Uterus (tissue), 2 donors: Measurements from ENCODE around the gene CDC42SE2.

Source experiments
- POLR2A ChIP-seq, 2 donors: fragments of 450-650 bp; IDR thresholded peaks; one replicate each; pipeline ENCODE4 v1.6.1; 2016; ENCODE audit warnings: antibody characterized with exemption in 2 of 2, mild to moderate bottlenecking in 1 of 2, moderate library complexity in 1 of 2
- TF ChIP-seq, protein P1 (sequence below), 4 experiments: fragments of 200-600 bp in 2 of 4; fragments of 450-650 bp in 2 of 4; sonication (generic) in 2 of 4; IDR thresholded peaks; one replicate each; pipeline ENCODE4 v1.5.1; 2016 to 2019; ENCODE audit warnings: antibody characterized with exemption in 4 of 4, mild to moderate bottlenecking in 2 of 4, moderate library complexity in 1 of 4

DNA sequence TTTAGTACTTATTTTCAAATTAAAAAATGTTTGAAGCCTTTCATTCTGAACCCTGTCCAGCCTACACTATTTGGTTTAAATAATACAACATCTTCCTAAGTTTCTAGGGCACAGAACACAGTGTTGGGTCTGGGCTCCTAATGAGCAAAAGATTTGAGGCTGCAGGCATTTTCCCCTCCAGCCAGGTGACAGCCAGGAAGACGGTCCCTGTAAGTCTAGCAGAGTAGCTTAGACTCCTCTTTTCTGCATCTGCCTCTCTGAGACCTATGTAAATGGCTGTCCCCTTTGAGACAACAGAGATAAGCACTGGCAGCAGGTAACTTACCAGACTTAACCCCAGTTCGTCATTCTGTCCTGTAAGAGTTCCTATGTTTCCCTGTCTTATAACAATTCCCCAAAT lies 141.8 kb downstream of the CDC42SE2 start:
- TF ChIP-seq, protein P1, sequence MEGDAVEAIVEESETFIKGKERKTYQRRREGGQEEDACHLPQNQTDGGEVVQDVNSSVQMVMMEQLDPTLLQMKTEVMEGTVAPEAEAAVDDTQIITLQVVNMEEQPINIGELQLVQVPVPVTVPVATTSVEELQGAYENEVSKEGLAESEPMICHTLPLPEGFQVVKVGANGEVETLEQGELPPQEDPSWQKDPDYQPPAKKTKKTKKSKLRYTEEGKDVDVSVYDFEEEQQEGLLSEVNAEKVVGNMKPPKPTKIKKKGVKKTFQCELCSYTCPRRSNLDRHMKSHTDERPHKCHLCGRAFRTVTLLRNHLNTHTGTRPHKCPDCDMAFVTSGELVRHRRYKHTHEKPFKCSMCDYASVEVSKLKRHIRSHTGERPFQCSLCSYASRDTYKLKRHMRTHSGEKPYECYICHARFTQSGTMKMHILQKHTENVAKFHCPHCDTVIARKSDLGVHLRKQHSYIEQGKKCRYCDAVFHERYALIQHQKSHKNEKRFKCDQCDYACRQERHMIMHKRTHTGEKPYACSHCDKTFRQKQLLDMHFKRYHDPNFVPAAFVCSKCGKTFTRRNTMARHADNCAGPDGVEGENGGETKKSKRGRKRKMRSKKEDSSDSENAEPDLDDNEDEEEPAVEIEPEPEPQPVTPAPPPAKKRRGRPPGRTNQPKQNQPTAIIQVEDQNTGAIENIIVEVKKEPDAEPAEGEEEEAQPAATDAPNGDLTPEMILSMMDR (IDR thresholded peaks at IDR 0.05) = no peak
- TF ChIP-seq POLR2A (IDR thresholded peaks at IDR 0.05) = no peak
